A172 (cell line): Measurements from ENCODE around the gene MYO7A. TPM values are rescaled to one million over a fixed set of nuclear protein-coding genes. Genes with fewer than 3 reads are reported as not detected.

Experiments
- total RNA-seq: library from RNA; depleted of rRNA; stranded (reverse); fragments of >200 nt; shearing (Covaris generic); gene quantifications from 2 replicates; pipeline ENCODE4 v1.2.3, GENCODE V29; 2014; rRNA removed

MYO7A gene
- total RNA-seq, 1 experiment from 2014 or later: not detected

Other genes with a start within 250 kb of the MYO7A start
- not detected in 2 replicates for gene B3GNT6, start 93.8 kb upstream of the MYO7A start, total RNA-seq
- gene CAPN5, start 61.3 kb upstream of the MYO7A start, total RNA-seq: 15.2 and 18.3 TPM in 2 replicates
- not detected in 2 replicates for gene OMP, start 25.4 kb upstream of the MYO7A start, total RNA-seq
- not detected in 2 replicates for gene GDPD4, start 173.4 kb downstream of the MYO7A start, total RNA-seq